MCF 10A (cell line): ENCODE measurements around the gene ABCG1. TPM values are rescaled to one million over a fixed set of nuclear protein-coding genes. Genes with fewer than 3 reads are reported as not detected.

Experiments
- BruUV-seq: library from RNA; stranded (reverse); fragments of 400-500 nt; replicated peaks from 2 replicates; lab custom pipeline; 2021; lab: Mats Ljungman, UMichigan
- CTCF ChIA-PET: fragments of 300-600 bp; sonication (Branson Sonifier 250); formaldehyde crosslinking; extraction: SDS; loops from one replicate; lab custom pipeline; 2021; ENCODE audit warnings: antibody characterized with exemption, inconsistent platforms; lab: Yijun Ruan, JAX
- POLR2A ChIA-PET: fragments of 300-600, 350-650 bp; sonication (Branson Sonifier 250); formaldehyde crosslinking; extraction: SDS; loops from one replicate; lab custom pipeline; 2020; ENCODE audit warnings: antibody characterized with exemption, inconsistent platforms; lab: Yijun Ruan, JAX
- DNase-seq: peaks from one replicate; pipeline ENCODE4 v3.0.0-alpha.2; 2018; ENCODE audit not compliant: unreplicated experiment
- H3K27ac Mint-ChIP-seq: one replicate; pipeline ENCODE4 v1.8.0; 2022; ENCODE audit warnings: mild to moderate bottlenecking, low read depth, mixed read lengths; ENCODE audit not compliant: unreplicated experiment
- H3K27me3 Mint-ChIP-seq: one replicate; pipeline ENCODE4 v1.8.0; 2022; ENCODE audit warnings: mixed read lengths; ENCODE audit not compliant: insufficient read depth, unreplicated experiment
- H3K36me3 Mint-ChIP-seq: one replicate; pipeline ENCODE4 v1.8.0; 2022; ENCODE audit warnings: mild to moderate bottlenecking, moderate library complexity, mixed read lengths; ENCODE audit not compliant: insufficient read depth, unreplicated experiment
- H3K4me1 Mint-ChIP-seq: one replicate; pipeline ENCODE4 v1.8.0; 2022; ENCODE audit warnings: mixed read lengths; ENCODE audit not compliant: insufficient read depth, unreplicated experiment
- H3K4me3 Mint-ChIP-seq: one replicate; pipeline ENCODE4 v1.8.0; 2022; ENCODE audit warnings: mild to moderate bottlenecking, moderate library complexity, mixed read lengths; ENCODE audit not compliant: unreplicated experiment
- H3K9me3 Mint-ChIP-seq: one replicate; pipeline ENCODE4 v1.8.0; 2022; ENCODE audit warnings: mixed read lengths; ENCODE audit not compliant: unreplicated experiment
- CTCF ChIP-seq: fragments of 200-600 bp; IDR thresholded peaks from one replicate; pipeline ENCODE4 v1.8.0; 2022; ENCODE audit warnings: antibody characterized with exemption, mild to moderate bottlenecking; ENCODE audit not compliant: unreplicated experiment
- intact Hi-C: fragments of 100-400 bp; cut with micrococcal nuclease; formaldehyde crosslinking; loops from 2 replicates; pipeline ENCODE4 v1.14.1; 2022
- total RNA-seq: library from RNA; stranded (reverse); gene quantifications from 2 replicates; pipeline ENCODE4 v1.2.3, GENCODE V29; 2022

Gene ABCG1
- total RNA-seq, 1 experiment from 2014 or later: 25.5 TPM

GRCh38 chr21:42281181-42281680, 62.3 kb downstream of the ABCG1 start:
- no TSS peak for BruUV-seq
- no peaks in the 10 kb centered on the region for H3K9me3 Mint-ChIP-seq
- H3K4me1 Mint-ChIP-seq: no peaks in the 10 kb centered on the region
- H3K36me3 Mint-ChIP-seq: peaks cover 11% of the 10 kb centered on the region
- no peak overlapping the region for H3K4me3 Mint-ChIP-seq
- intact Hi-C loops: no loop called here
- POLR2A ChIA-PET: no interaction called here
- no peak for DNase-seq
- no peak overlapping the region for H3K27ac Mint-ChIP-seq
- CTCF ChIA-PET: interaction anchor here (2.2 kb wide), 1 partner anchor 29 kb away, joined by 7 read pairs; no protein-coding TSS in a partner anchor
- H3K27me3 Mint-ChIP-seq: no peaks in the 10 kb centered on the region
- no peak for TF ChIP-seq CTCF

DNA sequence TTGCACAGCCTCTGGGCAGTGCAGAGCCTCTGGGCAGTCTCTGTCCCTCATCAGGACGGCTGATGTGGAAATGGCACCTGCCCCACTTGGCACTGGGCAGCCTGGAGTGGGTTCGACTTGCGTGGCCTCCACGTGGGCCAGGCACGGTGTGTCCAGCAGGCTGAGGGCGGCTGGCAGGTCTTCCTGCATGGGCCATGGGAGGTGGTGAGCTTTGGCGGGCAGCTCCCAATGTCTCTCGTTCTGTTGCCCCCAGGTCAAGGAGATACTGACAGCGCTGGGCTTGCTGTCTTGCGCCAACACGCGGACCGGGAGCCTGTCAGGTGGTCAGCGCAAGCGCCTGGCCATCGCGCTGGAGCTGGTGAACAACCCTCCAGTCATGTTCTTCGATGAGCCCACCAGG, 63.1 kb downstream of the ABCG1 start:
- ChIA-PET POLR2A (no interaction called here), CTCF (interaction anchor here (0.6 to 1.0 kb wide), 2 partner anchors 23 to 667 kb away, joined by 3 to 4 read pairs; no protein-coding TSS in a partner anchor)
- no peaks in the 10 kb centered on the region for H3K27me3 Mint-ChIP-seq
- H3K4me1 Mint-ChIP-seq: no peaks in the 10 kb centered on the region
- no peak for DNase-seq
- intact Hi-C loops: no loop called here
- BruUV-seq: no TSS peak
- no peak overlapping the region for H3K27ac Mint-ChIP-seq
- peaks cover 11% of the 10 kb centered on the region for H3K36me3 Mint-ChIP-seq
- H3K4me3 Mint-ChIP-seq: no peak overlapping the region
- H3K9me3 Mint-ChIP-seq: no peaks in the 10 kb centered on the region
- no peak for TF ChIP-seq CTCF

DNA sequence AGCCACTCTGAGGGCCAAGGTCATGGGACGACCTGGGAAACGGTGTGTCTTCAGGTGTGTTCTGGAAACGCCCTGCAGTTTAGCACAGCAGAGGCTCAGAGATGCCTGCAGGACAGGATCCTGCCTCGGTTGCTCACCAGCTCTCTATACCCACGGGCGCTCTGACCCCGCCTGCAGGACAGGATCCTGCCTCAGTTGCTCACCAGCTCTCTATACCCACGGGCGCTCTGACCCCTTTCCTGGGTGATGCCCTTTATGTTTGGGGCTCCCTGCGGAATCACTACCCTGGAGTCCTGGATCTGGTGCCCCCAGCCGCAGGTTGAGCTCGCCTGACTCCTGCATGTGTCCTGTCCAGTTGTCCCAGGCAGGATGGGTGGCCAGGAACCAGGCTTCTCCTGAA, 63.8 kb downstream of the ABCG1 start:
- BruUV-seq: no TSS peak
- H3K4me1 Mint-ChIP-seq: no peaks in the 10 kb centered on the region

More for the DNA sequence above, 63.8 kb downstream of the ABCG1 start:
- Mint-ChIP-seq H3K4me3 (no peak overlapping the region), H3K36me3 (peaks cover 11% of the 10 kb centered on the region), H3K9me3 (no peaks in the 10 kb centered on the region), H3K27me3 (no peaks in the 10 kb centered on the region), H3K27ac (no peak overlapping the region)
- TF ChIP-seq CTCF: no peak
- DNase-seq: no peak
- ChIA-PET CTCF (interaction anchor here (0.6 to 1.0 kb wide), 2 partner anchors 24 to 668 kb away, joined by 3 to 4 read pairs; no protein-coding TSS in a partner anchor), POLR2A (no interaction called here)
- intact Hi-C loops: no loop called here
